ENCODE results near the gene PFAS.

PFAS gene

DNA sequence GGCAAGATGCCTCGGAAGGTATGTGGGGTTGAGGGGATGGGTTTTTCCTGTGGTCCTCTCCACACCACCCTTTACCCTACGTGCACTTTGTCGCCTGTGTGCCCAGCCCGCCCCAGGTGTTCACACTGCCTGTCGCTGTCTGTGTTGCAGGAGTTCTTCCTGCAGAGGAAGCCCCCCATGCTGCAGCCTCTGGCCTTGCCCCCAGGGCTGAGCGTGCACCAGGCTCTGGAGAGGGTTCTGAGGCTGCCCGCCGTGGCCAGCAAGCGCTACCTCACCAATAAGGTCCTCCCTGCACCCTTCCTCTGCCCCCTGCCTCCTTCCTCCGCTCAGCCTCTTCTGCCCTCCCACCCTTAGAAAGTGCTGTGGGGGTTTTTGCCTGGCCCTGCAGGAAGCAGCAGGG is 15.2 kb downstream of the PFAS start:
- H3K27ac ChIP-seq = no peak overlapping the region
- no peaks in the 10 kb centered on the region for H3K36me3 ChIP-seq
- H3K9me3 ChIP-seq = no peaks in the 10 kb centered on the region
- no peaks in the 10 kb centered on the region for H3K4me1 ChIP-seq (ENCODE audit: control insufficient read depth in 1 of 2, insufficient read depth in 1 of 2, low read depth in 1 of 2, low read length in 1 of 2)
- H3K4me3 ChIP-seq (ENCODE audit: low read depth in 1 of 2, low read length in 1 of 2) = no peak overlapping the region
- H3K27me3 ChIP-seq = no peaks in the 10 kb centered on the region
- TF ChIP-seq, protein P1, sequence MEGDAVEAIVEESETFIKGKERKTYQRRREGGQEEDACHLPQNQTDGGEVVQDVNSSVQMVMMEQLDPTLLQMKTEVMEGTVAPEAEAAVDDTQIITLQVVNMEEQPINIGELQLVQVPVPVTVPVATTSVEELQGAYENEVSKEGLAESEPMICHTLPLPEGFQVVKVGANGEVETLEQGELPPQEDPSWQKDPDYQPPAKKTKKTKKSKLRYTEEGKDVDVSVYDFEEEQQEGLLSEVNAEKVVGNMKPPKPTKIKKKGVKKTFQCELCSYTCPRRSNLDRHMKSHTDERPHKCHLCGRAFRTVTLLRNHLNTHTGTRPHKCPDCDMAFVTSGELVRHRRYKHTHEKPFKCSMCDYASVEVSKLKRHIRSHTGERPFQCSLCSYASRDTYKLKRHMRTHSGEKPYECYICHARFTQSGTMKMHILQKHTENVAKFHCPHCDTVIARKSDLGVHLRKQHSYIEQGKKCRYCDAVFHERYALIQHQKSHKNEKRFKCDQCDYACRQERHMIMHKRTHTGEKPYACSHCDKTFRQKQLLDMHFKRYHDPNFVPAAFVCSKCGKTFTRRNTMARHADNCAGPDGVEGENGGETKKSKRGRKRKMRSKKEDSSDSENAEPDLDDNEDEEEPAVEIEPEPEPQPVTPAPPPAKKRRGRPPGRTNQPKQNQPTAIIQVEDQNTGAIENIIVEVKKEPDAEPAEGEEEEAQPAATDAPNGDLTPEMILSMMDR (IDR thresholded peaks at IDR 0.05) = no peak

DNA sequence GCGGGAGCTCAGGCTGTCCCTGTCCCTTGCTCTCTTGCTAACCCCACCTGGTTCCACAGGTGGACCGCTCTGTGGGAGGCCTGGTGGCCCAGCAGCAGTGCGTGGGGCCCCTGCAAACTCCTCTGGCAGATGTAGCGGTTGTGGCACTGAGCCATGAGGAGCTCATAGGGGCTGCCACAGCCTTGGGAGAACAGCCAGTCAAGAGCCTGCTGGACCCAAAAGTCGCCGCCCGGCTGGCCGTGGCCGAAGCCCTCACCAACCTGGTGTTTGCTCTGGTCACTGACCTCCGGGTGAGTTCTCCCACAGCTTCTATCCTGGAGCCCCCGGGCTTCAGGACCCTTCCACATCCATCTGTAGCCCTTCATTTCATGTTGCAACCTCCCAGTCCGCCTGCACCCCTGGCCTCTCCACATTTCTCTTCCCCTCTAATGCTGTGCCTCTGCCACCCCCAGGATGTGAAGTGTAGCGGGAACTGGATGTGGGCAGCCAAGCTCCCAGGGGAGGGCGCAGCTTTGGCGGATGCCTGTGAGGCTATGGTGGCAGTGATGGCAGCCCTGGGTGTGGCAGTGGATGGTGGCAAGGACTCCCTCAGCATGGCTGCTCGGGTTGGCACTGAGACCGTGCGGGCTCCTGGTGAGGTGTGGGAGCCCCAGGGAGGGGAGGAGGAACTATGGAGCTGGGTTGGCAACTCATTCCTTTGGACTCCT is 15.9 kb downstream of the PFAS start:
- H3K27ac ChIP-seq = no peak overlapping the region
- TF ChIP-seq, protein P1 (IDR thresholded peaks at IDR 0.05) = no peak
- H3K27me3 ChIP-seq = no peaks in the 10 kb centered on the region
- H3K4me1 ChIP-seq (ENCODE audit: control insufficient read depth in 1 of 2, insufficient read depth in 1 of 2, low read depth in 1 of 2, low read length in 1 of 2) = no peaks in the 10 kb centered on the region
- H3K4me3 ChIP-seq (ENCODE audit: low read depth in 1 of 2, low read length in 1 of 2) = no peak overlapping the region
- no peaks in the 10 kb centered on the region for H3K9me3 ChIP-seq
- no peaks in the 10 kb centered on the region for H3K36me3 ChIP-seq

DNA sequence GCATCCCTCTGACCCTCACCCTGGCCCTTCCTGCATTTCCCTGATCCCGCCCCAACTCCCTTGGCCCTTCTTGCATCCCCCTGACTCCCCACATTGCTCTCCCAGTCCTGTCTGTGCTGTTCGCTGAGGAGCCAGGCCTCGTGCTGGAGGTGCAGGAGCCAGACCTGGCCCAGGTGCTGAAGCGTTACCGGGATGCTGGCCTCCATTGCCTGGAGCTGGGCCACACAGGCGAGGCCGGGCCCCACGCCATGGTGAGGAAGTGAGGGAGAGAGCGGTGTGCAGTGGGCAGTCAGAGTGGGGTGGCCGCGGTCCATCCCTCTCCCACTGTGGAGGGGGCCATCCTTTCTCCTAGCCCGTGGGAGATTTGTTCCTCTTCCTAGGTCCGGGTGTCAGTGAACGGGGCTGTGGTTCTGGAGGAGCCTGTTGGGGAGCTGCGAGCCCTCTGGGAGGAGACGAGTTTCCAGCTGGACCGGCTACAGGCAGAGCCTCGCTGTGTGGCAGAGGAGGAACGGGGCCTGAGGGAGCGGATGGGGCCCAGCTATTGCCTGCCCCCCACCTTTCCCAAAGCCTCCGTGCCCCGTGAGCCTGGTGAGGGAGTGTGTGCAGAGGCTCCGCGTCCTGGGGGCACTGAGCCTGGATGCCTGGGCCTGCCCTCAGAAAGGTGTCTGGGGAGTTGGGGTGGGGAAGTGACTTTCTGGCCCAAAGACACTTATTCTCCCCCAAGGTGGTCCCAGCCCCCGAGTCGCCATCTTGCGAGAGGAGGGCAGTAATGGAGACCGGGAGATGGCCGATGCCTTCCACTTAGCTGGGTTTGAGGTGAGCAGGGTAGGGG is 17.8 kb downstream of the PFAS start:
- no peaks in the 10 kb centered on the region for H3K36me3 ChIP-seq
- no peaks in the 10 kb centered on the region for H3K4me1 ChIP-seq (ENCODE audit: control insufficient read depth in 1 of 2, insufficient read depth in 1 of 2, low read depth in 1 of 2, low read length in 1 of 2)
- TF ChIP-seq, protein P1 (IDR thresholded peaks at IDR 0.05) = no peak

DNA sequence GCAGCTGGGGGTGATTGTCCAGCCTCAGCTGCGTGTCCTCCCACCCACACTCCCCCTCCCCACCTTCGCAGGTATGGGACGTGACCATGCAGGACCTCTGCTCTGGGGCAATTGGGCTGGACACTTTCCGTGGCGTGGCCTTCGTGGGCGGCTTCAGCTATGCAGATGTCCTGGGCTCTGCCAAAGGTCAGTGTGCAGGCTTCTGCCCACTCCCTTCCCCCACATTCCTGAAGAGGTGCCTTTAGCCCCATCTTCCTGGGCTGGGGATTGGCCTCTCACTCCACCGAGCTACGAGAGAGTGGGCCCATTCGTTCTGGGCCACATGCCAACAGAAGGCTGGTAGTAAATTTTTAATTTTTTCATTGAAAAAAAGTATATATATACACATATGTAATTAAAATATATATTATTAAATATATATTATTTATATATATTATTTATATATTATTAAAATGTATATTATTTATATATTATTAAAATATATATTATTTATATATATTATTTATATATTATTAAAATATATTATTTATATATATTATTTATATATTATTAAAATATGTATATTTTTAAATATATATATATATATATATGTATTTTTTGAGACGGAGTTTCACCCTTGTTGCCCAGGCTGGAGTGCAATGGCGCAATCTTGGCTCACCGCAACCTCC is 18.5 kb downstream of the PFAS start:
- H3K27ac ChIP-seq = no peak overlapping the region
- TF ChIP-seq, protein P1 (IDR thresholded peaks at IDR 0.05) = no peak
- H3K4me1 ChIP-seq (ENCODE audit: control insufficient read depth in 1 of 2, insufficient read depth in 1 of 2, low read depth in 1 of 2, low read length in 1 of 2) = no peaks in the 10 kb centered on the region
- H3K9me3 ChIP-seq = no peaks in the 10 kb centered on the region
- no peaks in the 10 kb centered on the region for H3K27me3 ChIP-seq
- H3K36me3 ChIP-seq = no peaks in the 10 kb centered on the region
- H3K4me3 ChIP-seq (ENCODE audit: low read depth in 1 of 2, low read length in 1 of 2) = no peak overlapping the region

More for the DNA sequence above, 17.8 kb downstream of the PFAS start:
- Histone ChIP-seq H3K9me3 (no peaks in the 10 kb centered on the region), H3K27me3 (no peaks in the 10 kb centered on the region), H3K4me3 (ENCODE audit: low read depth in 1 of 2, low read length in 1 of 2) (no peak overlapping the region), H3K27ac (no peak overlapping the region)

DNA sequence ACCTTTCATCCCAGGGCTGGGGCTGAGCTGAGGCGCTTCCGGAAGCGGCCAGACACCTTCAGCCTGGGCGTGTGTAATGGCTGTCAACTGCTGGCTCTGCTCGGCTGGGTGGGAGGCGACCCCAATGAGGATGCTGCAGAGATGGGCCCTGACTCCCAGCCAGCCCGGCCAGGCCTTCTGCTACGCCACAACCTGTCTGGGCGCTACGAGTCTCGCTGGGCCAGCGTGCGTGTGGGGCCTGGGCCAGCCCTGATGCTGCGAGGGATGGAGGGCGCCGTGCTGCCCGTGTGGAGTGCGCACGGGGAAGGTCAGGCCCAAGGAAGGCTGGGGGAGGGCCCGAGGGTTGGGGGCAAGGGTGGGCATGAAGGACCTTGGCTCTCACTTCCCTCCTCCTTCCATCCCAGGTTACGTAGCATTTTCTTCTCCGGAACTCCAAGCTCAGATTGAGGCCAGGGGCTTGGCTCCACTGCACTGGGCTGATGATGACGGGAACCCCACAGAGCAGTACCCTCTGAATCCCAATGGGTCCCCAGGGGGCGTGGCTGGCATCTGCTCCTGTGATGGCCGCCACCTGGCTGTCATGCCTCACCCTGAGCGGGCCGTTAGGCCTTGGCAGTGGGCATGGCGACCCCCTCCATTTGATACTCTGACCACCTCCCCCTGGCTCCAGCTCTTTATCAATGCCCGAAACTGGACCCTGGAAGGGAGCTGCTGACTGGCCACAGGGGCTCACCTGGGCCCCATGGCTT is 19.6 kb downstream of the PFAS start:
- H3K27me3 ChIP-seq = no peaks in the 10 kb centered on the region
- no peak overlapping the region for H3K4me3 ChIP-seq (ENCODE audit: low read depth in 1 of 2, low read length in 1 of 2)
- TF ChIP-seq, protein P1 (IDR thresholded peaks at IDR 0.05) = no peak
- no peaks in the 10 kb centered on the region for H3K36me3 ChIP-seq
- no peaks in the 10 kb centered on the region for H3K9me3 ChIP-seq
- no peaks in the 10 kb centered on the region for H3K4me1 ChIP-seq (ENCODE audit: control insufficient read depth in 1 of 2, insufficient read depth in 1 of 2, low read depth in 1 of 2, low read length in 1 of 2)
- H3K27ac ChIP-seq = no peak overlapping the region

Data from neutrophil (primary cell).